Neural progenitor cell (in vitro differentiated cells): Measurements from ENCODE around the gene LMF1.

Experiments used
- EZH2 ChIP-seq: fragments of 200-600 bp; sonication (generic); IDR thresholded peaks from 2 replicates; pipeline ENCODE4 v1.6.1; 2017; ENCODE audit warnings: antibody characterized with exemption, mild to moderate bottlenecking, moderate library complexity
- TF ChIP-seq, protein P1 (sequence below): fragments of 200-600 bp; sonication (generic); IDR thresholded peaks from 2 replicates; pipeline ENCODE4 v1.5.1; 2017; ENCODE audit warnings: antibody characterized with exemption, mild to moderate bottlenecking

DNA sequence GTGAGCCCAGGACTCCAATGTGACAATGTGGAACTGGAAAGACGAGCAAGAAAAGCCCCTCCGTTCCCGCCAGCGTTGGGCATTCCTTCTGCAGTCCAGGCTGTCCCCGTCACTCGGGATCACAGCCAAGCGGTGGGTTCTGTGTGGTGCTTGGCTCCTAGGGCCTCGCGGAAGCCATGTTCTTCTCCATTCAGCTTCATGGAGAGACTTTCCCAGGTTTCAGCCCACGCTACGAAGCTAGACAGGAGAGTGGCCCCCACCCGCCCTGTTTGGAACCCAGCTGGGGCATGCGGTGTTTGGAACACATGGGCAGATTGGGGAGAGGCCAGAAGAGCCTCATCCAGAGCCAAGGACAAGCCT, 5.8 kb downstream of the LMF1 start:
- TF ChIP-seq, protein P1, sequence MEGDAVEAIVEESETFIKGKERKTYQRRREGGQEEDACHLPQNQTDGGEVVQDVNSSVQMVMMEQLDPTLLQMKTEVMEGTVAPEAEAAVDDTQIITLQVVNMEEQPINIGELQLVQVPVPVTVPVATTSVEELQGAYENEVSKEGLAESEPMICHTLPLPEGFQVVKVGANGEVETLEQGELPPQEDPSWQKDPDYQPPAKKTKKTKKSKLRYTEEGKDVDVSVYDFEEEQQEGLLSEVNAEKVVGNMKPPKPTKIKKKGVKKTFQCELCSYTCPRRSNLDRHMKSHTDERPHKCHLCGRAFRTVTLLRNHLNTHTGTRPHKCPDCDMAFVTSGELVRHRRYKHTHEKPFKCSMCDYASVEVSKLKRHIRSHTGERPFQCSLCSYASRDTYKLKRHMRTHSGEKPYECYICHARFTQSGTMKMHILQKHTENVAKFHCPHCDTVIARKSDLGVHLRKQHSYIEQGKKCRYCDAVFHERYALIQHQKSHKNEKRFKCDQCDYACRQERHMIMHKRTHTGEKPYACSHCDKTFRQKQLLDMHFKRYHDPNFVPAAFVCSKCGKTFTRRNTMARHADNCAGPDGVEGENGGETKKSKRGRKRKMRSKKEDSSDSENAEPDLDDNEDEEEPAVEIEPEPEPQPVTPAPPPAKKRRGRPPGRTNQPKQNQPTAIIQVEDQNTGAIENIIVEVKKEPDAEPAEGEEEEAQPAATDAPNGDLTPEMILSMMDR: no peak
- TF ChIP-seq EZH2: no peak
